ENCODE results near the gene PHRF1.

The PHRF1 gene

GRCh38 chr11:557328-558132, 18.7 kb upstream of the PHRF1 start:
- no peak for DNase-seq

DNA sequence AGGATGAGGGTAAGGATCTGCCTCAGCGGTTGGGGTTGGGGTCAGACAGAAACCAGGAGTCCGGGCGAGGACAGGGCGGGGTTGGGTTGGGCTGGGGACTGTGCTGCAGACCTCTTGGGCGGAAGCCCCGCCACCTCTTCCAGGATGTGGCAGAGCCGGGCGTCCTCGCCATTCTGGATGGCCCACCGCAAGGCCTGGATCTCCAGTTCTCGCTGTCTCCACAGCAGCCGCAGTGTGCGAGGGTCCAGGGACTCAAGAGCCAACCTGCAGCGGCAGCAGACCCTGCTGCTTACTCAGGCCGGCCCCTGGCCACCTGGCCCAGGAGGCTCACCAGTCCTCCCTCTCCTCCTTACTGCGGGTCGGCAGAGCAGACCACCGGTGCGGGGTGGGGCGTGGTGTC, 17.8 kb upstream of the PHRF1 start:
- DNase-seq, result no peak

DNA sequence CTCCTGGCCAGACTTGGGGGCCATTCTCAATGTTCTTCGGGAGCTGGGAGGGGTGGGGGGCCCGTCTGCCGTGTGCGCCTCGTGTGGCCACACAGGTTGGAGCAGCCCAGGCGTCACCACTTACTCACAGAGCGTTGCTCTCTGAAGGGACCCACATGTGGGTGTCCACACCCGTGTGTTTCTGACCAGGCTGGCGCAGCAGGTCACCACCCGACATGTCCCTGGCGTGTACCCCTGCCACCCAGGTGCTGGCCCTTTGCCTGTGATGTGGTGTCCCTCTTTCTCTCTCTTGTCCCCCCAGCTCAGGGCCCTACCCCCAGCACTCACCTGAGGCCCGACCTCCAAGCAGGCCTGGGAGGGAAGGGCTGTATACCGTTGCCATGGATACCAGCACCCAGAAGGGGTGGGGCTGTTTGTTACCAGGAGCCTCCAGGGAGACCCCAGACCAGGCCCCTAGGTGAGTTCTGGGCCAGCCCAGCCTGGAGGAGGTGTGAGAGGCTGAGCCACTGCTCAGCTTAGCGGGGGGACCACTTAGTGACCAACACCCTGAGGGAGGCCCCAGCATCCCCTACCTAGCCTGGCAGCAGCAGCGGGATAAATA, 17.1 kb upstream of the PHRF1 start:
- no peak for DNase-seq

DNA sequence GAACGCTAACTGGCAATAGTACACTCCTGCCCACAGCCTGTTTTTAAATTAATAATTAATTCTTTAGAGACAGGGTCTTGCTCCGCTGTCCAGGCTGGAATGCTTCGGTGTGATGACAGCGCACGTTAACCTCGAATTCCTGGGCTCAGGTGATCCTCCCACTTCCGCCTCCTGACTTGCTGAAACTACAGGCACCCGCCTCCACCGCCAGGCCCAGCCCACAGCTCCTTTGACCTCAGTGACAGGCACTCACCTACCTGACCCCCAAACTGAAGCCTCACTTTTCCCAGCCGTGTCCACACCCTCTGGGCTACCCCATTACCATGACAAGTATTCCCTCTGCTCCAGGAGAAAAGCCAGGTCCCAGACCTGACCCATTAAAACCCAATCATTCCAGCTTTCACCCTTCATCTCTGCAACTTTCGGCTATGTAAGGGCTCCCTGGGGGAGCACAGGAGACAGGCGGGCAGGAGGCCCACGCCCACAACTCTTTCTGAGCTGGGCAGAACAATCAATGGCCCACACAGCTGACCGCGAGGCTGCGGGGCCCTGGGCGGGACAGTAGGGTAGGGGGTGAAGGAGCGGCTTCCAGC, 16.5 kb upstream of the PHRF1 start:
- DNase-seq, result no peak

- peak; percentile 87 for DNase-seq
These were observed 15.7 kb upstream of the PHRF1 start, which contains the start of the genes LMNTD2 and RASSF7 for GRCh38 chr11:560305-561147. TSS of gene LMNTD2 (minus strand) at chr11:560738. CDS start at chr11:560716, 22 bp downstream. TSS of gene RASSF7 (plus strand) at chr11:560970. CDS start at chr11:561769, 799 bp downstream.

DNA sequence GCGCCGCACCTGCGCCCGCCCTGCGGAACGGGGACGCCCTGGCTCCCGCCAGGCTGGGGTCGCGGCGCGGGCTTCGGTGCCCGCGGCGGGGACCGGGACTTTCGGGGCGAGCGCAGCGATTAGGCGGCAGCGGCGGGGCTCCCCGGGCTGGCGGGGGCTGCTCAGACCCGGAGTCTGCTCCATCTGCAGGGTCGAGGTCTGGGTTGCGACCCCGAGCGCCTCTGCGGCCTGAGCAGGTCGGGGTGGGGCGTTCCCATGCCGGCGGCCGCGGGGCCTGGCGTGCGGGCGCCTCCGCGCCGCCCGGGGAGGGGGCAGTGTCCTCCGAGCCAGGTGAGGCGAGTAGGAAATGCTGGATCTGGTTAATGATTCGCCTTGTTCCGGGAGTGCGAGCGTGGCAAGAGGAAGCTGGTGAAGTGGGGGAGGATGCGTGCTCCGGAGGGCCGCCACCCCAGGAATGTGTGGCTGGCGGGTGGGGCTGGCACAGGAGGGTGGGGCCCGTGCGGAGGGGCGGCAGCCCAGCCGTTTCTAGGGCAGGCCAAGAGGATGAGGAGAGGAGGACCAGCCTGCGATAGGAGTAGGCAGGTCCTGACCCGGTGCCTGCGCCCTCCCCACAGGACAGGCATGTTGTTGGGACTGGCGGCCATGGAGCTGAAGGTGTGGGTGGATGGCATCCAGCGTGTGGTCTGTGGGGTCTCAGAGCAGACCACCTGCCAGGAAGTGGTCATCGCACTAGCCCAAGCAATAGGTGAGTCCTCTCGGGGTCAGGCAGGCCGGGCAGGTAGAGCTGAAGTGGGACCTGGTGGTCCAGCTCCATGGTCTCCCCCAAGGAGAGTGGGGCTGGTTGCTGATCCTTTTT, 14.9 kb upstream of the PHRF1 start:
- DNase-seq, result peak; percentile 12

- no peak for DNase-seq
These were observed 14.1 kb upstream of the PHRF1 start for GRCh38 chr11:562046-562645.

GRCh38 chr11:563066-563811, 13.0 kb upstream of the PHRF1 start:
- no peak for DNase-seq

GRCh38 chr11:563812-564578, 12.3 kb upstream of the PHRF1 start:
- DNase-seq, result no peak

DNA sequence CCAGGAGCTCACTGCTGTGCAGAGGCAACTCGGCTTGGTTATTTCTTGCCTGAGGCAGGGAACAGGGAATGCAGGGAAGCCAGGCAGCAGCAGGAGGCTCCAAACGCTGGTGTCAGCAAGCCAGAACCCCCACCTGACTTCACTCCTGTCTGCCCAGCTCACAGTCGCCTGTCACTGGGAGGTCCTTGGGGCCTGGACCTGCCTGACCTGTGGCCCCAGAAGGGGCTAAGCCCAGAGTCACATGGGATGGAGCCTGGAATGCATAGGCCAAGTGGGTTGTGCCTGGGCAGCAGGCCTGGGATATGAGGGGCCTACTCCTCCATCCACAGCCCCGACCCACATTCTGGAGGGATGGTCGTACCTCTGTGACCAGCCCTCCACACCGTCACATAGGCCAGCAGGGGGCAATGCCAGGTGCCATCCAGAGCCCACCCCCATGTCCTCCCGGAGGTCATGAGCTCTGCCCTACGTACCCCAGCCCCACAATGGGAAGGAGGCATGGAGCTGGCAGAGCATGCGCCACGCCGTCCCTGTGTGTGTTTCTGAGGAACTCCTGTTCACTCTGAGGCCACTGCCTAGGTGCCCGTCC, 10.3 kb upstream of the PHRF1 start:
- DNase-seq, result no peak

GRCh38 chr11:567011-567628, 9.2 kb upstream of the PHRF1 start:
- DNase-seq, result no peak

GRCh38 chr11:567629-568292, 8.5 kb upstream of the PHRF1 start:
- DNase-seq, result no peak

GRCh38 chr11:568306-569157, 7.7 kb upstream of the PHRF1 start:
- DNase-seq, result peak; percentile 95

GRCh38 chr11:569158-569885, 6.9 kb upstream of the PHRF1 start:
- DNase-seq, result no peak

GRCh38 chr11:571802-572185, 4.5 kb upstream of the PHRF1 start:
- no peak for DNase-seq

DNA sequence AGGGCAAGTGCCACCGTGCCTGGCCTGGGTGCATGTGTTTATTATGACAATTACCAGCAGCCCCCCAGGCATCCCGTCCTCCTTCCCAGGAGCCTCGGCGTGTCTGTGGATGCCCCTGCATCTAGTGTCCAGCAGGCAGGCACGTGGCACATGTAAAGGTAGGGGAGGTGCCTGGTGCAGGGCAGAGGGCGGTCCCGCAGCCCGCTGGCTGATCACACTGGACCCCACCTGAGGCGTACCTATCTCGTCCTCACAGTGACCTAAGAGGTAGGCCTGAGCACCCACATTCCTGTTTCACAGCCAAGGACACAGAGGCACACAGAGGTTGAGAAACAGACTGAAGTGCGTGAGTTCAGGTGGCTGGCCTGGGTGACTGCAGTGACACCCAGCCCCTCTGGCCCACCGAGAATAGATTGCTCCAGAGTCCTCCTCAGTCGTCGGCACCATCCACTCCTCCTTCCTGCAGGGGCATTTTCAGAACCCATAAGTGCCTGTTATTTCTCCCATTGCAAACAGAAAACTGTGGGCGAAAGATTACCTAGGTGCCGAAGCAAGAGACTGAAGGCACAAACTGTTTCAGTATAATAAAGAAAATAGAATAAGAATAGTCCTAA, 3.0 kb upstream of the PHRF1 start:
- DNase-seq, result no peak

All from GDM1 (cell line).